Naive thymus-derived CD4-positive, alpha-beta T cell (primary cell): ENCODE data around the gene LMX1A. TPM values are rescaled to one million over a fixed set of nuclear protein-coding genes. Genes with fewer than 3 reads are reported as not detected.

Experiments
- ATAC-seq: fragments of 150-1000 bp; cut with Tn5 transposase; 2 replicates; pipeline ENCODE4 v1.10.0; 2021; ENCODE audit warnings: mild to moderate bottlenecking, moderate library complexity
- CTCF ChIA-PET: fragments of 350-600 bp; sonication (Branson Sonifier 250); formaldehyde crosslinking; loops from one replicate; lab custom pipeline; 2021; ENCODE audit warnings: antibody characterized with exemption; lab: Charles Lee
- POLR2A ChIA-PET: fragments of 350-600 bp; sonication (Branson Sonifier 250); formaldehyde crosslinking; loops from one replicate; lab custom pipeline; 2021; ENCODE audit warnings: antibody characterized with exemption, inconsistent platforms; lab: Charles Lee
- DNase-seq, 9 donors: peaks; one replicate each; pipeline versions ENCODE4 v3.0.0 to v3.0.0-alpha.2; 2020 to 2022; ENCODE audit warnings: mixed read lengths in 1 of 9
- H3K27ac ChIP-seq: one replicate; pipeline ENCODE4 v1.7.0; 2013; ENCODE audit warnings: mild to moderate bottlenecking, low read depth, low read length, moderate library complexity
- H3K27me3 ChIP-seq, 2 donors: one replicate each; pipeline ENCODE4 v1.7.0; 2013; ENCODE audit warnings: low read length in 2 of 2, mild to moderate bottlenecking in 2 of 2, moderate library complexity in 2 of 2; ENCODE audit not compliant: control insufficient read depth in 2 of 2, insufficient read depth in 2 of 2
- H3K36me3 ChIP-seq, 3 experiments: 1 replicate in 2 of 3; 2 replicates in 1 of 3; pipeline ENCODE4 v1.7.0; 2013; ENCODE audit warnings: low read length in 3 of 3, mild to moderate bottlenecking in 3 of 3, moderate library complexity in 1 of 3; ENCODE audit not compliant: insufficient read depth in 3 of 3, control insufficient read depth in 2 of 3
- H3K4me1 ChIP-seq, 2 donors: one replicate each; pipeline ENCODE4 v1.7.0; 2013; ENCODE audit warnings: low read length in 2 of 2, mild to moderate bottlenecking in 2 of 2, moderate library complexity in 1 of 2; ENCODE audit not compliant: control insufficient read depth in 2 of 2, insufficient read depth in 2 of 2
- H3K4me3 ChIP-seq: 2 replicates; pipeline ENCODE4 v1.7.0; 2013; ENCODE audit warnings: mild to moderate bottlenecking, low read length
- H3K9me3 ChIP-seq, 3 experiments: 1 replicate in 2 of 3; 2 replicates in 1 of 3; pipeline ENCODE4 v1.7.0; 2013; ENCODE audit warnings: low read length in 3 of 3; ENCODE audit not compliant: control insufficient read depth in 2 of 3
- H3K27ac Mint-ChIP-seq, 9 donors: one replicate each; pipeline ENCODE4 v1.8.0; 2020 to 2022; ENCODE audit warnings: mixed read lengths in 9 of 9, mild to moderate bottlenecking in 8 of 9, moderate library complexity in 5 of 9, inconsistent platforms in 2 of 9
- H3K27me3 Mint-ChIP-seq, 5 donors: one replicate each; pipeline ENCODE4 v1.8.0; 2021 to 2022; ENCODE audit warnings: mixed read lengths in 5 of 5, mild to moderate bottlenecking in 1 of 5
- H3K36me3 Mint-ChIP-seq, 5 donors: one replicate each; pipeline ENCODE4 v1.8.0; 2020 to 2022; ENCODE audit warnings: mixed read lengths in 5 of 5, mild to moderate bottlenecking in 3 of 5, inconsistent platforms in 1 of 5
- H3K4me1 Mint-ChIP-seq, 7 donors: one replicate each; pipeline ENCODE4 v1.8.0; 2020 to 2022; ENCODE audit warnings: mixed read lengths in 7 of 7, mild to moderate bottlenecking in 3 of 7, inconsistent platforms in 1 of 7
- H3K4me3 Mint-ChIP-seq, 10 donors: one replicate each; pipeline ENCODE4 v1.8.0; 2020 to 2022; ENCODE audit warnings: mild to moderate bottlenecking in 10 of 10, mixed read lengths in 10 of 10, moderate library complexity in 6 of 10, inconsistent platforms in 2 of 10
- H3K9me3 Mint-ChIP-seq, 11 donors: one replicate each; pipeline ENCODE4 v1.8.0; 2020 to 2022; ENCODE audit warnings: mixed read lengths in 11 of 11, mild to moderate bottlenecking in 4 of 11, inconsistent platforms in 1 of 11, moderate library complexity in 1 of 11
- intact Hi-C, 2 donors: fragments of 100-400 bp; cut with micrococcal nuclease; formaldehyde crosslinking; loops; one replicate each; pipeline ENCODE4 v1.15.1; 2023
- polyA plus RNA-seq, 2 donors: library from polyadenylated mRNA; unstranded; fragments of 300-500 nt; fragmentation: Illumina TruSeq; gene quantifications; one replicate each; pipeline ENCODE4 v1.2.3, GENCODE V29; 2021
- total RNA-seq, 6 experiments: library from RNA in 5 of 6; stranded (reverse) in 5 of 6; gene quantifications; 1 replicate in 5 of 6; 2 replicates in 1 of 6; pipeline ENCODE4 v1.2.3 and lab custom pipeline; 2021 to 2026

Gene LMX1A
- total and polyA plus RNA-seq, 7 experiments from 2014 or later, result not detected

- H3K4me3 Mint-ChIP-seq, result no peak overlapping the region
- ChIA-PET POLR2A (no interaction called here), CTCF (no interaction called here)
- ATAC-seq (no peak), DNase-seq (no peak)
- Histone ChIP-seq H3K36me3 (no peaks in the 10 kb centered on the region), H3K4me3 (no peak overlapping the region), H3K27ac (no peak overlapping the region), H3K27me3 (no peaks in the 10 kb centered on the region), H3K4me1 (no peaks in the 10 kb centered on the region), H3K9me3 (peaks cover 0 to under 1% (median 0%) of the 10 kb centered on the region in 3 experiments)
- H3K4me1 Mint-ChIP-seq, result no peaks in the 10 kb centered on the region
- H3K36me3 Mint-ChIP-seq, result peaks cover 0 to 3% (median 0%) of the 10 kb centered on the region in 5 donors
- H3K27me3 Mint-ChIP-seq, result peaks cover 0 to 46% (median 35%) of the 10 kb centered on the region in 5 donors
- intact Hi-C loops, result no loop called here
- H3K9me3 Mint-ChIP-seq, result peaks cover 0 to 8% (median 0%) of the 10 kb centered on the region in 11 donors
- H3K27ac Mint-ChIP-seq, result no peak overlapping the region
These were observed 102.7 kb downstream of the LMX1A start for GRCh38 chr1:165253818-165254254.

DNA sequence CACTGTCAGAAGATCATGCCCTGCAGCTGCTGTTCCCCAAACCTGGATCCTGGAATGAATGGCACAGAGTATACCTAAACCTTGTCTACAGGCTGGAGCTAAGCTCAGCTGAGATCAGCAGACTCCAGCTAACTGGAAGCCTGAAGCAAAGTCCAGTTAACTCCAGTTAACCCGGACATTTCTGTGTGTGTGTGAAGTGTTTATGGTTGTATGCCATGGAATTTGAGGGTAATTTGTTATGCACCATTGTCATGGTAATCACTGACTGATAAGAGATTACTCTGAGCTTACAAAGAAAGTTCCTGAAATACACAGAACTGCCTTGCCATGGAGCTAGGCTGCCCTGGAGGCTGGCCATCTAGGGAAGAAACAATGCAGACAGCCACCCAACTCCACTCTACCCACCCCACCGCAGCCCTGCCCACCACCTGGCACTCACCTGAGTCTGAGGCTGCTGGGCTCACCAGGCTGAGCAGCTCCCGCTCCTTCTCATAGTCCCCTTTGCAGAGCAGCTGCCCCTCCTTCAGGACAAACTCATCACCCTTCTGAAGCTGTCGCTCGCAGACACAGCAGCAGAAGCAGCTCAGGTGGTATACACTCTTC lies 107.4 kb downstream of the LMX1A start:
- no peaks in the 10 kb centered on the region for H3K4me1 Mint-ChIP-seq
- peaks cover 0 to 30% (median 7%) of the 10 kb centered on the region in 5 donors for H3K27me3 Mint-ChIP-seq
- POLR2A ChIA-PET, result no interaction called here
- Histone ChIP-seq H3K9me3 (peaks cover 0 to 3% (median 0%) of the 10 kb centered on the region in 3 experiments), H3K27ac (no peak overlapping the region), H3K27me3 (no peaks in the 10 kb centered on the region), H3K4me1 (no peaks in the 10 kb centered on the region), H3K4me3 (no peak overlapping the region), H3K36me3 (no peaks in the 10 kb centered on the region)
- H3K9me3 Mint-ChIP-seq, result peaks cover 0 to 5% (median 0%) of the 10 kb centered on the region in 11 donors
- CTCF ChIA-PET, result no interaction called here
- ATAC-seq, result no peak
- DNase-seq, result no peak
- no peak overlapping the region for H3K27ac Mint-ChIP-seq
- H3K4me3 Mint-ChIP-seq, result no peak overlapping the region
- intact Hi-C loops, result no loop called here
- no peaks in the 10 kb centered on the region for H3K36me3 Mint-ChIP-seq

DNA sequence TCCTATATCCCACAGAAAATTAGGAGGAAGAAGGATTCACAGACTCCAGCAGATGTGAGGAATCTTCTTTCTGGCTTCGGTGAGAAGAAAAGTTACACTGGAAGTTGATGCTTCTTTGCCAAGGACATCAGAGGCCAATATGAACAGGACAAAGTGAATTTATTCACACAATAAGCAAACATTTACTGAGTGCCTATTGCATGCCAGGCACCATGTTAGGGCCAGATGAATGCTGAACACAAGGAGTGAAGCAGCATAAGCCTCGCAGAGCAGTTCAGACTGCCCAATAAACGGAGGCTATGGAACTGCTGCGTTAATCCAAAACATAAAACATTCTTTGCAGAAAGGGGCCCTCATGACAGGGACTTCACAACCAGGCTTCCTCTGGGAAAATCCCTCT lies 114.6 kb downstream of the LMX1A start:
- Histone ChIP-seq H3K27me3 (no peaks in the 10 kb centered on the region), H3K36me3 (no peaks in the 10 kb centered on the region), H3K4me3 (no peak overlapping the region), H3K9me3 (no peaks in the 10 kb centered on the region), H3K27ac (no peak overlapping the region), H3K4me1 (no peaks in the 10 kb centered on the region)
- H3K27me3 Mint-ChIP-seq, result peaks cover 22 to 43% (median 29%) of the 10 kb centered on the region in 5 donors
- no peak overlapping the region for H3K27ac Mint-ChIP-seq
- H3K36me3 Mint-ChIP-seq, result no peaks in the 10 kb centered on the region
- intact Hi-C loops, result no loop called here
- no peak overlapping the region for H3K4me3 Mint-ChIP-seq
- CTCF ChIA-PET, result no interaction called here
- H3K4me1 Mint-ChIP-seq, result no peaks in the 10 kb centered on the region
- ATAC-seq (no peak), DNase-seq (no peak)
- peaks cover 0 to 5% (median 2%) of the 10 kb centered on the region in 11 donors for H3K9me3 Mint-ChIP-seq
- POLR2A ChIA-PET, result no interaction called here

DNA sequence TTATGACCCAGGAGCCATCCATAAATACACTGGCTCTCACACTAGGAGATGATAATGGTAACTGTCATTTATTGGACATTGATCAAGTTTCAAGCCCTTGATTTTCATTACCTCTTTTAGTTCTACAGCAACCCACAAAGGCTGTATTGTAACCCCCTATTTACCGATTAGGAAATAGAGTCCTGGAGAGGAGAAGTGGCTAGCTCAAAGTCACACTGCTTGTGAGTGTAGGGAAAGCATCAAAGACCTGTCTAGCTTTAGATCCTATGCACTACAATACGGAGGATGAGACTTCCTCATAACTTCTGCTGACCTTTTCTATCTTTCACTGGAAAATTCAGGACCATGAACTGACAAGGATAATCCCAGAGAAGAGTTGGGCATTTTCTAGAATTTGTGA lies 115.2 kb downstream of the LMX1A start:
- Mint-ChIP-seq H3K27ac (no peak overlapping the region), H3K27me3 (peaks cover 29 to 49% (median 34%) of the 10 kb centered on the region in 5 donors), H3K4me3 (no peak overlapping the region), H3K9me3 (peaks cover 0 to 5% (median 0%) of the 10 kb centered on the region in 11 donors), H3K4me1 (peaks cover 0 to 4% (median 0%) of the 10 kb centered on the region in 7 donors), H3K36me3 (no peaks in the 10 kb centered on the region)
- no peaks in the 10 kb centered on the region for H3K9me3 ChIP-seq
- H3K27ac ChIP-seq, result no peak overlapping the region
- H3K4me1 ChIP-seq, result no peaks in the 10 kb centered on the region
- no peaks in the 10 kb centered on the region for H3K27me3 ChIP-seq
- no peak overlapping the region for H3K4me3 ChIP-seq
- ATAC-seq (no peak), DNase-seq (no peak)
- intact Hi-C loops, result no loop called here
- H3K36me3 ChIP-seq, result no peaks in the 10 kb centered on the region
- ChIA-PET POLR2A (no interaction called here), CTCF (no interaction called here)

DNA sequence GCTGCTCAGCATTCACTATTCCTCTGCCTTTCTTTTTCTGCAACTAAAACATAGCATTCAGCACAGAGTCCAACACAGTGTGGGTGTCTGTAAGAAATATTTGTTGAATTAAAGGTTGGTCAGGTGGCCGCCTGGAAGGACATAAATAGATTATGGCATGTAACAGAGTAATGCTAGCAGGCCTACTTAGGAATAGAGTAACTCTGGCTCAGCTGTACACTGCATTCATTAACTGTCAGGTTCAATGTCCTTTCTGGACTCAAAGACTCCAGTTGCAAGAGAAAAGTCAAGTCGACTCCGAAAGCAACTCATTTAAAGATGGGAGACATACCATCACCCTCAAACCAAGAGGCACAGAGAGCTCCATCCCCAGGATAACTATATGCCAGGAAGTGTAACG lies 116.0 kb downstream of the LMX1A start:
- ChIA-PET POLR2A (no interaction called here), CTCF (no interaction called here)
- intact Hi-C loops, result no loop called here
- Mint-ChIP-seq H3K4me3 (no peak overlapping the region), H3K9me3 (peaks cover 0 to 6% (median 0%) of the 10 kb centered on the region in 11 donors), H3K27me3 (peaks cover 35 to 56% (median 42%) of the 10 kb centered on the region in 5 donors), H3K4me1 (peaks cover 0 to 8% (median 3%) of the 10 kb centered on the region in 7 donors), H3K36me3 (no peaks in the 10 kb centered on the region), H3K27ac (no peak overlapping the region)
- Histone ChIP-seq H3K27ac (no peak overlapping the region), H3K27me3 (no peaks in the 10 kb centered on the region), H3K36me3 (no peaks in the 10 kb centered on the region), H3K4me3 (no peak overlapping the region), H3K9me3 (no peaks in the 10 kb centered on the region), H3K4me1 (no peaks in the 10 kb centered on the region)
- ATAC-seq (no peak), DNase-seq (no peak)

- Histone ChIP-seq H3K27me3 (no peaks in the 10 kb centered on the region), H3K4me3 (no peak overlapping the region), H3K4me1 (no peaks in the 10 kb centered on the region), H3K9me3 (no peaks in the 10 kb centered on the region), H3K27ac (no peak overlapping the region), H3K36me3 (no peaks in the 10 kb centered on the region)
- intact Hi-C loops, result no loop called here
- peaks cover 0 to 10% (median 4%) of the 10 kb centered on the region in 7 donors for H3K4me1 Mint-ChIP-seq
- no peak overlapping the region for H3K4me3 Mint-ChIP-seq
- ChIA-PET CTCF (no interaction called here), POLR2A (no interaction called here)
- H3K27me3 Mint-ChIP-seq, result peaks cover 40 to 59% (median 45%) of the 10 kb centered on the region in 5 donors
- ATAC-seq (no peak), DNase-seq (no peak)
- H3K36me3 Mint-ChIP-seq, result no peaks in the 10 kb centered on the region
- no peak overlapping the region for H3K27ac Mint-ChIP-seq
- peaks cover 0 to 7% (median 0%) of the 10 kb centered on the region in 11 donors for H3K9me3 Mint-ChIP-seq
These were observed 116.6 kb downstream of the LMX1A start for GRCh38 chr1:165239873-165240272.

- Histone ChIP-seq H3K27me3 (no peaks in the 10 kb centered on the region), H3K4me3 (no peak overlapping the region), H3K27ac (no peak overlapping the region), H3K9me3 (no peaks in the 10 kb centered on the region), H3K4me1 (no peaks in the 10 kb centered on the region), H3K36me3 (no peaks in the 10 kb centered on the region)
- DNase-seq (no peak), ATAC-seq (no peak)
- intact Hi-C loops, result no loop called here
- CTCF ChIA-PET, result no interaction called here
- H3K9me3 Mint-ChIP-seq, result peaks cover 0 to 11% (median 0%) of the 10 kb centered on the region in 11 donors
- peaks cover 0 to 4% (median 0%) of the 10 kb centered on the region in 5 donors for H3K36me3 Mint-ChIP-seq
- H3K27me3 Mint-ChIP-seq, result peaks cover 56 to 77% (median 72%) of the 10 kb centered on the region in 5 donors
- no peak overlapping the region for H3K27ac Mint-ChIP-seq
- peak overlapping the region in 2 of 10 donors; percentile 7 to 13 for H3K4me3 Mint-ChIP-seq
- H3K4me1 Mint-ChIP-seq, result peaks cover 0 to 12% (median 4%) of the 10 kb centered on the region in 7 donors
- POLR2A ChIA-PET, result no interaction called here
These were observed 120.7 kb downstream of the LMX1A start for GRCh38 chr1:165235777-165236291.
